Pancreas (tissue), 10 donors: ENCODE results near the gene DDIAS. TPM values are rescaled to one million over a fixed set of nuclear protein-coding genes. Genes with fewer than 3 reads are reported as not detected.

ENCODE experiments used
- ATAC-seq, 4 donors: fragments of 200-7000 bp; cut with Tn5 transposase; one replicate each; pipeline versions ENCODE4 v1.8.0 to v1.9.1; 2020; ENCODE audit warnings: mild to moderate bottlenecking in 4 of 4, moderate library complexity in 4 of 4
- DNase-seq, 6 donors: peaks; one replicate each; pipeline ENCODE4 v3.0.0-alpha.2; 2020
- FAIRE-seq: peaks from 2 replicates; lab custom pipeline; 2012; peaks lifted over from hg19 to GRCh38; lab: Jason Lieb, UNC
- H3K27ac ChIP-seq, 4 donors: fragments of 200-600 bp; sonication (generic); 1 replicate in 3 of 4; 2 replicates in 1 of 4; pipeline versions ENCODE4 v1.5.0 to v1.8.0; 2020
- H3K27me3 ChIP-seq, 4 donors: fragments of 200-600 bp; one replicate each; pipeline ENCODE4 v1.8.0; 2021
- H3K36me3 ChIP-seq, 3 donors: fragments of 200-600 bp; sonication (generic) in 1 of 3; one replicate each; pipeline versions ENCODE4 v1.5.0 to v1.8.0; 2020 to 2021
- H3K4me1 ChIP-seq, 3 donors: fragments of 200-600 bp; one replicate each; pipeline ENCODE4 v1.8.0; 2021
- H3K4me3 ChIP-seq, 4 donors: fragments of 200-600 bp; sonication (generic) in 2 of 4; one replicate each; pipeline versions ENCODE4 v1.5.0 to v1.8.0; 2020 to 2021
- H3K9me3 ChIP-seq, 4 donors: fragments of 200-600 bp; one replicate each; pipeline ENCODE4 v1.8.0; 2021
- CTCF ChIP-seq, 4 donors: fragments of 200-600 bp; sonication (generic) in 3 of 4; IDR thresholded peaks; one replicate each; pipeline versions ENCODE4 v1.5.0 to v1.8.0; 2021; ENCODE audit warnings: antibody characterized with exemption in 4 of 4
- WGBS, 2 donors: extraction: QIAGEN DNeasy Blood & Tissue Kit; methylation state at CpG; one replicate each; pipeline ENCODE4 v1.1.7; 2013; 5-methylcytosine and 5-hydroxymethylcytosine counted together
- intact Hi-C, 3 donors: fragments of 100-400 bp; cut with DNase I; formaldehyde crosslinking; loops; one replicate each; pipeline versions ENCODE4 v1.11.1 to v1.14.2; 2022
- polyA plus RNA-seq, 2 donors: library from polyadenylated mRNA; stranded (reverse); fragments of 200-250 nt; gene quantifications; one replicate each; pipeline ENCODE4 v1.2.3, GENCODE V29; 2013
- total RNA-seq, 6 donors: library from RNA; stranded (reverse); fragmentation: NEBNext Ultra II Directional in 4 of 6; extraction: Animal tissue kit (Norgen Biotek cat#: 25700) in 4 of 6; gene quantifications; one replicate each; pipeline versions ENCODE4 v1.2.1 to v1.2.4, GENCODE V29; 2021 to 2023
- donor health status: healthy with polysubstance abuse.
- donor health status: DM: no; HTN: no; CAD: no; lungs with moderate emphysema.
- donor health status: DM: no; HTN: no; CAD: no.
- donor health status: control.
- donor health status: control.
- donor health status: Bipolar disorder and iron deficiency.
- donor health status: DM: yes; HTN: yes; CAD: no.
- donor health status: DM: no; HTN: no; CAD: no.
- donor health status: DM: no; HTN: no; CAD: no.
- donor health status: DM: yes; HTN: yes; CAD: no.

The DDIAS gene
- total and polyA plus RNA-seq, 8 donors = 0.11 to 0.89 (median 0.38) TPM; not detected in 1

DNA sequence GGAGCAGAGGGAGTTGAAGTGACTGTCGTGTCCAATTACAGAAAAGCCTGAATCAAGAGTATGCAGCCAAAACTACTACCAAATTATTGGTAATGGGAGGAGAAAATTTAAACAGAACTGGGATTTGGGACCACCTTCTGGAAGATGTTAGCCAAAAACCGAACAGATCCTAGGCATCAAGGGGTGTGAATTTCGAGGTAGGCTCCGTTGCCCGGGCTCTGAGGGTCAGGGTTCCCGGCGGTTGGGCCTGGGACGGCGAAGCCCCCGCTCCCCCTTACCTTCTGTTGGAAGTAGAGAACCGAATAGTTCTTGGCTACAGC is 1.6 kb upstream of the DDIAS start:
- no peaks in the 10 kb centered on the region for H3K27me3 ChIP-seq
- intact Hi-C loops = loop anchor here in 2 of 3 donors (10.0 kb wide), 3 partner anchors 345 to 915 kb away; no protein-coding TSS in a partner anchor
- 1% methylated on average over 11 of the region's 11 CpGs for WGBS, 2 donors
- FAIRE-seq = no peak
- no peaks in the 10 kb centered on the region for H3K36me3 ChIP-seq
- peak overlapping the region; percentile 45 to 90 (median 81) for H3K27ac ChIP-seq
- peak in 1 of 4 donors; percentile 1 for ATAC-seq
- DNase-seq = no peak
- peaks cover 4 to 15% (median 6%) of the 10 kb centered on the region in 3 donors for H3K4me1 ChIP-seq
- no peak for TF ChIP-seq CTCF (IDR thresholded peaks at IDR 0.05)
- H3K4me3 ChIP-seq = peak overlapping the region; percentile 41 to 79 (median 70)
- no peaks in the 10 kb centered on the region for H3K9me3 ChIP-seq

DNA sequence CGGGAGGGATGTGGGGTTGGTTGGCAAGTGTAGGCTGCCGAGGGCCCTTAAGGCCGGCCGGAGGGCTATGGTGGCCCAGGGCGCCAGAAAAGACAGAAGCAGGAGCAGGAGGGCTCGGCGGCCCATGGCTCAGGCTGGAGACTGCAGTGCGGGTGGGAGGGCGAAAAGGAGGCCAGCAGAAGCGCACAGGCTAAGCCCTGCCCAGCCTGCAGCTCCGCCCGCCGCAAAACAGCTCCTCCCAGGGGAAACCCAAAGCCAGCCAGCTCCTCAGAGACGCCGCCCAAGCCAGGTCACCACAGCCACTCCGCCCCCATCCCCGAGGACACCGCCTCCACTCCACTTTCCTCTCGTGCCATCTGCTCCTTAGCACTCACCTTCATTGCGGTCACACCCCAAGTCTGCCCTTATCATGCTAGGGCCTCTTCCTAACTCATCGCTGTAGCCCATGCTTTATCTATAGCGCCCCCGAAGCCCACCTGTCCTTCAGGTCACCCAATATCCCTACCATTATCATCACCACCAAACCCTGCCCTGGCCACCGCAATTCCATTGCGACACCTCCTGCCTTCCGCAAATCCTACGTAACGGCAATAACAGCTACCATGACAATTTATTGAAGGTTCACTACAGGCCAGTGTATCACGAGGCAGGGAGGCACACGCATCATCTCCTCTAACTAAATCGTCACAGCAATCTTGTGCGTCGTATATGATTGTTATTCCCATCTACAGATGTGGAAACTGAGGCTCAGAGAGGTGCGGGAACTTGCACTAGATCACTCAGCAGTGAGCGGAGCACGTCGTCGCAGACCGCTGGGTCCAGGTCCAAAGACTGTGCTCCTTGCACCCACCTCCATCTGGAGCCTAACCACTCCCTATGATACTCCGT is 1.0 kb upstream of the DDIAS start, which contains the start of gene PRCP:
Gene PRCP, minus strand, starts transcription at position 154 of the 888 bp plus-strand sequence. Its CDS starts 28 bp downstream, at position 126.
- intact Hi-C loops = loop anchor here in 2 of 3 donors (10.0 kb wide), 3 partner anchors 344 to 914 kb away; no protein-coding TSS in a partner anchor
- WGBS, 2 donors = 1% methylated on average over 37 to 40 of the region's 40 CpGs
- Histone ChIP-seq H3K4me1 (peaks cover 4 to 15% (median 6%) of the 10 kb centered on the region in 3 donors), H3K27ac (peak within 1 kb of the TSS; percentile 45 to 90 (median 81)), H3K27me3 (no peaks in the 10 kb centered on the region), H3K36me3 (no peaks in the 10 kb centered on the region), H3K4me3 (peak within 1 kb of the TSS; percentile 41 to 79 (median 70)), H3K9me3 (no peaks in the 10 kb centered on the region)
- DNase-seq = peak; percentile 91 to 97 (median 95)
- ATAC-seq = peak; percentile 92 to 96 (median 93)
- no peak for FAIRE-seq
- TF ChIP-seq CTCF (IDR thresholded peaks at IDR 0.05) = no peak

DNA sequence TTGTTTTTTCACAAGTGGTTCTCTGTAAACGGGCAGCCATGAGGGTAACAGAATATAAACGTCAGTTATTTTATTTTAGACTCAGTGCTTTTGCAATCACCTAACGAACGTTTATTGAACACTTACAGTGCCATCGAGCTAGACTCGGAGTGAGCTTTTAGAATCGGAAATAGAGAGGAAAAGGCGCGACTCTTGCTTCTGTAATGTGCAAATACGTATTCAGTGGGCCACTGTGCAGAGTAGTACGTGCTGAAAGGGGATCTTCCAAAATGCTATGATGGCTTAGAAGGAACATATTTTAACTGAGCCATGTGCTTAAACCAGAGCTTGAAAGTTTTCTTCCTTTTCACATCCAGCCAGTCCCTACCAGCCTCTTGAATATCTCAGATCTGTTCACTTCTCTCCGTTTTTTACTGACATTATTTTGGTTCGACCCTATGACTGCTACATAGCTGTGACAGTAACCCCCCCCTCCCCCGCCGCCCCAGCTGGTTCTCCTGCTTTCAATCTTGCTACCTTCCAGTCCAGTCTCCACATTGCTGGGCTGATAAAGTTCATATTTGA is 468 bp downstream of the DDIAS start:
- ATAC-seq (no peak), FAIRE-seq (no peak), DNase-seq (no peak)
- Histone ChIP-seq H3K9me3 (no peaks in the 10 kb centered on the region), H3K36me3 (no peaks in the 10 kb centered on the region), H3K27me3 (no peaks in the 10 kb centered on the region), H3K4me3 (peak overlapping the region; percentile 1 to 79 (median 54)), H3K4me1 (peaks cover 4 to 15% (median 6%) of the 10 kb centered on the region in 3 donors), H3K27ac (no peak overlapping the region)
- intact Hi-C loops = loop anchor here in 2 of 3 donors (10.0 kb wide), 3 partner anchors 343 to 913 kb away; no protein-coding TSS in a partner anchor
- 2 to 3% methylated on average over 15 of the region's 15 CpGs for WGBS, 2 donors
- no peak for TF ChIP-seq CTCF (IDR thresholded peaks at IDR 0.05)

DNA sequence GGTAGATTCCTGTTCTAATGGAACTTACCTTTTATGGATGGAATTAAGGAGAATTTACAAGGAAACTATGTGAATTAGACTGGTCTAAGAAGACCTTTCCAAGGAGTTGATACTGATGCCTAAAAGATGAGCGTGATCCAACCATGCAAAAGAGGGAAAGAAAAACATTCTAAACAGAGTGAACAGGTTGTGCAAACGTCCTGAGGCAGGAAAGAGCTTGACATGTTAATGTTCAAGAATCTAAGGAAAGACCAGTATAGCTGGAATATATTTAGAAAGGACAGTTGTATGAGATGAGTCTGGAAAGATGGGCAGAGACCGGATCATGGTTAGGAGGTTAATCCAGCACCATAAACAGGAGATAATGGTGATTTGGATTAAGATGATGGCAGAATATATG is 1.3 kb downstream of the DDIAS start:
- intact Hi-C loops = loop anchor here in 2 of 3 donors (10.0 kb wide), 3 partner anchors 342 to 912 kb away; no protein-coding TSS in a partner anchor
- 54 to 60% methylated on average over 3 of the region's 3 CpGs for WGBS, 2 donors
- no peak for TF ChIP-seq CTCF (IDR thresholded peaks at IDR 0.05)

More for the DNA sequence above, 1.3 kb downstream of the DDIAS start:
- H3K4me3 ChIP-seq = no peak overlapping the region
- no peaks in the 10 kb centered on the region for H3K27me3 ChIP-seq
- H3K9me3 ChIP-seq = no peaks in the 10 kb centered on the region
- no peak for DNase-seq
- H3K36me3 ChIP-seq = no peaks in the 10 kb centered on the region
- ATAC-seq = no peak
- no peak overlapping the region for H3K27ac ChIP-seq
- peaks cover 4 to 15% (median 6%) of the 10 kb centered on the region in 3 donors for H3K4me1 ChIP-seq
- FAIRE-seq = no peak
